NCI-H2081 treated with DMSO at 0.1 percent for 48 hours (cell line): ENCODE results near the gene BACH2.
A peak's percentile ranks its signal among the peaks of the same experiment; 100 is the strongest.

Source experiments
- DNase-seq: peaks from one replicate; lab custom pipeline; 2025; lab: John Stamatoyannopoulos, UW

BACH2 gene

DNA sequence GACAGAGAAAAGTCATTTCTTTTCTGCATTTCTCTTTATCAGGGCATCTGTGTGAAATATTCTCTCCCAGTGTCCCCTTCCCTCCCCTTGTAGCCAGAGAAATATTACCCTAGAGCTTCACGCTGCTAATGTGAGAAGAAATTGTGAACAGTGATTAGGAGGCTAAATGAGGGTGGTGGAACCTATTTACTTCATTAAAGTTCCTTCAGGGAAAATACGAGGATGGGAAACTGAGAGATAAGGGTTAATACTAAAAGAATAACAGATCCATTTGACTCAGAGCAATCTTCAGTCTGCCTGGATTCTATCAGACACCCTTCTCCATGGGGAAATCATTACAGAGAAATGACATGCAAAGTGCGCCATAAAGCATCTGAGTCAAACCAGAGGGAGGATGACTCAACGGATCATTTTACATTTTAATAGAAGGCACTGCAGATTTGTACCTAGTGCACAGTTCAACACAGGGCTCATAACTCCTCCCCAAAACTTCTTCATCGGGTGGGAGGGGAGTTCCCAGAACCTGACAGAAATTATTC is 271.1 kb downstream of the BACH2 start:
- no peak for DNase-seq

DNA sequence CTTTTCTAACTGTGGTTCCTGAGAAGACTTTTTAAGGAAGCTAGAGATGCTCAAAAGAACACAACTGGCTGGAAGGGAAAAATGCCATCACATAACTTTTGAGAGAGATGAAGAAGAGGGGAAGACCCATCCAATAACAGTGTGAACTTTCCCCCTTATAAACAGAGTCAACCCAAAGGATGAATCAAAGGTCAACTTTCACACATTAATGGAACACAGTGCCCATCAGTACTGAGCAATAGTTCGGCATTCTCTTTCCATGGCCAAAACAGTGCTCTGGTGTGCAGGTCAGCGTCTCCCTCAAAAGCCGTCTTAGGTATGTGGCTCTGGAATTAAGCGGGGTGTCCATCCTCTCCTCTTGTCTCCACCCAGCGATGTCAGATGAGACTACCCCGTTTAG is 272.0 kb downstream of the BACH2 start:
- DNase-seq = no peak

DNA sequence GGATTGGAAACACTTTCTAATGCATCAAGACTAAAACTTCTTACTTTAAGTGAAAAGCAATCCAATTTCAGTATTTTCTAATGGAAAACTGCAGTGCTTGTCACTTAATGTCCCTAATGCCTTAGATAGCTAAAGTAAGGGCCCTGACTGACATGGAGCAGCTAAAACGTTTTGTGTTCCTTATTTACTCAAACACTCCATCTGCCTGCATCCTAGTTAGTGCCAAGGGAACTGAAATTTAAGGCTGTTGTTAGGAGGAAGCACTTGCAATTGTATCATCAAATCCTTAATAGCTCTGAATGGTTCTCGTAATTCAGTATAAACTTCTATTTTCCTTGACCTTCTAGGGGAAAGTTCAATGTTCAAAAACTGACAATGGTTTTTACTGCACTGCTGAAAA is 274.9 kb downstream of the BACH2 start:
- DNase-seq = no peak

DNA sequence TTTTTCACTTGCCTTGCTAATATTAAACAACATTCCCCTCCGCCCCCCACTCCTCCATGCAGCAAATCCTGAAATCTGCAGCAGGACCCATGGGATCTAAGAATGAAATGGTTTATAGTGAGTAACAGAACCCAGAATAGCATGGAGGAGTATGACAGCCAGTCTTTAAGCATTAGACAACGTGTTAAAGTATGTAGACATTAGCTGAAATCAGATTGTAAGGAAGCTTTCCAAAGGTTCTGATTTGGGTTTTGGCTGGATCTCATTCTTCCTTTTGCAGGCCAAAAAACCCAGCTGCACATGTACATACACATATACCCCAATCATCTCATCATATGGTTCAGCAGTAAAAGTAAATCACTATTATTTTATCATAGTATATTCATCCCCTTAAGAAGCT is 275.9 kb downstream of the BACH2 start:
- DNase-seq = no peak

DNA sequence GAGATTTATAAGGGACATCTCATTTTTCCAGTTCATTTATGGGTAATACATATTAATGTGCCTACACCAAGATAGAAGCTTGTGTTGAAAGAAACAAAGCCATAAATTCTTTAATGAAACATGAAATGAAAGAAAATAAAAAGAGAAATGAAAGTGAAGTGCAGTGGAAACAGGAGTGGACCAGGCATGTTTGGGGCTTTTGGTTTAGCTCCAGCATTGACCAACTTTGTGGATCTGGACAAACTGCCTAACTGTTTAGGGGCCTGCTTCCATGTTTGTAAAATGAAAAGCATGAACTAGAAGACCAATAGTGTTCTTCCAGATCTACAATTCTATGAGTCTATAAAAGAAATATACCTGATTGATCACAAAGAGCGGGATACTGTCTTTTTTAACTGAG is 277.4 kb downstream of the BACH2 start:
- DNase-seq = no peak

DNA sequence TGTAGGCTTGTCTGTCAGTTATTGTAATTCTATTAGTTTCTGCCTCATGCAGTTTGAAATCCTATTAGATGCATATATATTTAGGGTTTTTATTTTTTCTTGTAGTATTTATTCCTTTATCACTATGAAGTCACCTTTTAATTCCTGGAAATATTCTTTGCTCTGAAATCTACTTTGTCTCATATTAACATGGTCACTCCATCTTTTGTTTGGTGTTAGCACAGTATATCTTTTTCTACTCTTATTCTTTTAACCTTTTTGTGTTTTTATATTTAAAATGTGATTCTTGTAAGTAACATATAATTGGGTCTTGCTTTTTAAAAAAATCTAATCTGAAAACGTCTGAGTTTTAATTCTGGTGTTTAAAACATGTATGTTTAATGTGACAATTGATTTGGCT is 280.8 kb downstream of the BACH2 start:
- DNase-seq = no peak

DNA sequence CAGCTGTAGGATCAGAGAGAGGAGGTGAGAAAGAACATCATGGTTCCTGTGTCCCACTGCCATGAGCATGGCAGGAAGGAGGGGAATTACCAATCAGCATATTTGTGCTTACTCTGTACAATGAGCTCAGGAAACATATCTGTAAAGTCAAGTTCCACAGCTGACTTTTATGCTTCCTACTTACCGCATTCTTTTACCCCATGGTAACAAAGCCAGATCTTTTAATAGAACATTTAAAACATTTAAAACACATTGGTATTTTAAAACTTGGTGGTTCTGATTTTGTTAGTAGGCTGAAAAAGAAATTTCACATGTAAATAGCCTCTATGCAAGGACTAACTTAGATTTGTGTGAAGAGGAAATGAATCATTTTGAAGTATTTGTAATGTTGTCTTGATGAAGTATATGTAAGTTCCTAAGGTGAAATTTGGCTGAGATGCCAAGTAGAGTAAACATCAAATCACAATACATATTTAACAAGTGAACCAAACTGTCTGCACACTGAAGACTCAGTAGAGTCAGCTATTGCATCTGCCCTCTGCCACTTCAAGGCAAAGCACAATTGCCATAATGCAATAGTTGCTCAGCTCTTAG is 287.6 kb downstream of the BACH2 start:
- DNase-seq = no peak

DNA sequence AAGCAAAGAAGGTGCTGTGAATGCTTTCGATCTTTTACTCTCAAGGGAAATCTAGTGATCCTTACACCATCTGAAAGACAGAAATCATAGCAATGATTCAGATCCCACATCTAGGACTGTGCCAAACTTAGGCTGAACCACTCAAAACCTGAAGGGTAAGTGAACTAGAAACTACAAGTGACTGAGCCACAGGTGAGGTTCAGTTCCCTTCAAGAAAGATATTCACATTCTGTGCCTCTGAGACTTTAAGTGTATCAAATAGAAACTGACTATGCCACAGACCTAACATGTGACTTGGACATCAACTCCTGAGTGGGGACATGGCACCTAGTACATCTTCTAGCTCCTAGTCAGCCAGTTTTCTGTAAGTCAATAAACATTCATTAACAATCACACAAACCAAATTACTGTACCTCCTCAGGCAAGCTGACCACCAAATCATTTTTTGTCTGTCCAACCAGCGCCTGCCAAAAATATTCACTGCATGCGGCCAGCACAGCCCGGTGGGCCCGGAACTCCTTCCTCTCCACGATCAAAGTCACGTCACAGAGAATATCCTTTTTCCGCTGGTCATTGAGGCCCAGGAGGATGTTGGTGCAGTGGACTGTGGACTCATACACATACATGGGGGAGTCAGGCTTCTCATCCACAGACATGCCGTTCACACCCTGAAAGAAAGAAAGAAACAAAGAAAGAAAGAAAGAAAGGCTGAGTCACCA is 288.3 kb downstream of the BACH2 start:
- DNase-seq = no peak

DNA sequence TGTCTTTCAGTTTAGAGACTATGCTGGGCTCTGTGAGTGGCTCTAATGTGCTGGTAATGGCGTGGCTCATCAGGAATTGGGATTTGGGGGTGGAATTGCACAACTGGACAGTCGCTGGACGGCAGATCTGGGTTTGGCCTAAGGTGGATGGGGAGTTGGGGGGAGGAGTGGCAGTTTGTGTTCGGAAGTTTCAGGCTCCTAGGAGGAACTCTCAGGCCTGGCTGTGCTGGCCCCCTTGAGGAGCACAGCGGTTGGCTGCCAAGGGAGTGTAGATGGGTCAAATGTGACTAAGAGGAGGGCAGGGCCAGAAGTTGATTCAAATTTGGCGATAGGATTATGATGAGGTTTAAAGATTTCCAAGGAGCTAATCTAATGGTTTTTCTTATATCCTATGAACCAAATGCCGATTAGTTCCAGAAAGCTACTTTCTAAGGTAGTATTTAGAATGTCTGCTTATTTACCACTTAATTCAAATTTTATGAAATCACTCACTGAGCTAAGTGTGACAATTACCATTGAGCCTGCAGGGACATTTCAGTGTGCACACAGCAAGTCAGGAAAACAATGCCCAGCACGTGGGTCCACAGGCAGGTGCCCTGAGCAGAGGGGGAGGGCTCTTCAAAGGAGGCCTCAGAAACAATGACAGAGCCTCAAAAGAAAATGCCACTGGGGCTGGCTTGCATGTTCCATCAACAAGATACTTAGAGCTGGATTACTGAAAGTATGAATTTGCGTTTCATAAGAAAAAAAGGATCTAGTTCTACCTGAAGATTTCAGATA is 291.4 kb downstream of the BACH2 start:
- no peak for DNase-seq

DNA sequence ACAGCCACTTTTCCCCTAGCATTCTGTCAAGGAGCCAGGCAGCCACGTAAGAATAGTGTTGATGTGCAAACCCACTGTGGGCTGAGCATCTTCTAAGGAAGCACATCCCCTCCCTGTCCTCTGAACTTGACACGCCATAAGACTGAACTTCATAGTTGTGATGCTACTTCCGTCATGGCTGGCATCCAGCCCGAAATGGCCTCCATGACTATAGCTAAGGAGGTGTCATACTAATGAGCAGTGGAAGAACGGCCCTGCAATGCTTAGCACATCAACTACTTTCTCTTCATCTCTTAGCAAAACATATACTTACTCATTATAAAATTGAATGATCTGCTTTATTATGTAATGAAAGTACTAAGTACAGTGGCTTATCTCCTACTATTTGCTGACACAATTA is 292.1 kb downstream of the BACH2 start:
- no peak for DNase-seq

DNA sequence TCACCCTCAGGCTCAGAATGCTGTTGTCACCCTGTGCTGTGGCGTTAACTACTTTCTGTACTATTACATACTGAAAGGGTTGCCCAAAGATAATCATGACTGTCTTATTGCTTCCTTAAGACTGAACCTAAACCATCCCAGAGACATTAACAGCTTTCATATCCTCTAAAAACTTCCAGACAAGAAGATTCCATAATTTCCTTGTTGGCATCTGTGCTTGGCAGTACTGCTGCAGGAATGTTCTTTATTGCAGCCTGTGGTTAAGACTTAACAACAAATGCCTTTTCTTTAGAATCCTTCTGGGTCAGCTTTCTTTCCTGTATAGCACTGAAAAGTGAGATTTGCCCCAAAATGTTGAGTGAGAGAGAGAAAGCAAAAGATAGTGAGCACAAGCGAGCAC is 292.7 kb downstream of the BACH2 start:
- no peak for DNase-seq

DNA sequence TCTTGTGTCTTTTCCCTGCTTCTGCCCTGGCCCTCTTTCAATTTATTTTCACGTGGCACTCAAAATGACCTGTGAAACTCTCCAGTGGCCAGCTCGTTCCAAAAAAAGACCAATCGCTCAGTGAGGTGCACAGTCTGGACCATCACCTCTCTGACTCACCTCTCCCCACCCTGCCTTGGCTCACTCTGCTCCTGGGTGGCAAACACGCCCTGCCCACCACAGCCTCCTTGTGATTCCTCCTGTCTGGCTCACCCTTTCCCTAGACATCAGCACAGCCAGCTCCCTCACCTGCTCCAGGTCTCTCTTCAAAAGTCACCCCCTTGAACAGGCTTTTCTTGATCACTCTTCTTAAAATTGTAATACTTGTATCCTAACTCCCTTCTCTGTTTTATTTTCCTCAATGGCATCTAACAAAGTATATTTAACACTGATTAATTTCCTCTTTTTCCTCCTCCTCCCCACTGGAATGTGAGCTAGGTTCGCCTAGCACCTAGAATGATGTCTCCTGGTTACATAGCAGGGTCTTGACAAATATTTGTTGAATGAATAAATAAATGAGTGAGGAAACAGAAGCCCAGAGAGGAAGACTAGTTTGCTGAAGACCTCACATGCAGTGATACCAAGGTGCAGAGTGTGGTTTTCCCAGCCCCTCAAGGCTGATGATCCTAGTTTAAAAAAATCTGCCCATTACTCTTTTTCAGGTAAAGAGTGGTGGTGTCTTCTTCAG is 293.4 kb downstream of the BACH2 start:
- DNase-seq = no peak

DNA sequence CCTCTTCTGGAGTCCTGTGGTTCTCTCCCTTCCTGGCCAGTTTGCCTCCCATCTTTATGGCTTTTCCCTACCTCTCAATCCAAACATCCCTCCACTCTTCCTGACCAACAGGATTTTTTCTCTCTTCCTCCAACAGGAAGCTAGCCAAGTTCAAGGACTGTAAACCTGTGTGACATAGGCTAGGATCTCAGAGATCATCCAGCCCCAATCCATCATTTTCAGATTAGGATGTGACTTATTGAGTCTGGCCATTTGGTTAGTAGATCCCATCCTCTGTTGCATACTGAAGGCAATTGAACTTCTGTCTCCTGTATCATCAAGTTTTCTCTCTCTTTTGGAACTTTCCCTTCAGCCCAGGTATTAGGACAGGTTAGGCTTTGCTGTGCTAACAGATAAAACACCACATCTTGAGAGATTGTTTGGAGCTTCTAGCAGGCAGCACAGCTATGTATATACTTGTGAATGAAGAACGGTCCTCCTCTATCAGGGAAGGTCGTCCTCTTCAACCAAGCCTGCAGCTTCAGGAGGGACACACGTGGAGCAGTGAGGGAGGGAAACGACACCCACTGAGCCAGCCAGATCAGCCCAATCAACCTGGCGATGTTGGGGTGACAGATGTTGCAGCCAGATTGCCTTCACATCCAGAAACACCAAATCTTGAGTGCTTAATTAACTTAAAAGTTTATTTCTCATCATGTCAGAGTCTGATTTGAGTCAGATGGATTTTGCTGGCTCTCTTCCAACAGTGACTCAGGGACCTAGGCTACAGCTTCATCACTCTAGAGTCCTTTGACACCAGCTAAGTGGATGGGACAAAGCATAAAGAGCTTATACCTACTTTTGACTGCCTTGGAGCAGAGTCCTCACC is 295.5 kb downstream of the BACH2 start:
- no peak for DNase-seq

DNA sequence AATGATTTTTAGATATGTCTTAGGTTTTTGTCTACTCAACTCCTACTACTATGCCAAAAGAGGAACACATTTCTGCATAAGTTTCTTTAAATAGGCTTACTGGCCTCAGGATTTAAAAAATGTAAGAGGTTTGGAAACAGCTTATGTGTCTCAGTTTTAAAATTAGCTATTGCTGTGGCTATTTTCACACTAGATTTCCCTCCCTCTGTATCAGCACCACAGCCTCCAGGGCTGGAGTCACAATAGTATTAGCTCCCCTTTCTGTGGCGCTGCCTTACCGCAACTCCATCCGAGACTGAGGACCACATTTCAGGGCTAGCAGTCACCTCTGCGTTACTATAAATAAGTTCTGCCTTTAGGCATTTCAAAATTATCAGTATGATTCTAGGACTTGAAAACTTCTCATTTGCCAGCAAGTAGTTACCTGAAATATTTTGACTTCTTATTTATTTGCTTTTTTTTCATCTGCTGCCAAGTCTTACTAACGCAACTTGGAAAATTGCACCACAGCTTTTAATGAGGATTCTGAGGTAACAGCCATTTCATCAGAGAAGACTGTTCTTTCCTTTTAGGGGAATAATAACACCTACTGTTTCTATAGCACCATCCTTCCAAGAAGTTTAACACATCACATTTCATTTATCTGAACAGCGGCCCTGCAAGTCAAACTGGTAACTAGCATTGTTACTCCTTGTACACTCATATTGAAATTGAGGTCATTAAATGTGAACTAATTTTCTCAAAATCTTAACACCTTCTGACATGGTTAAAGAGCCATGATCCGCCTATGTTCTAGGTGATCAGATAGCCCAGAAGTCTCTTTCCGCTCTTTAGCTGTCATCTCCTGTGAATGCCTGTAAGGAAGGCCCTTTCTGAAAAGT is 296.5 kb downstream of the BACH2 start:
- no peak for DNase-seq

DNA sequence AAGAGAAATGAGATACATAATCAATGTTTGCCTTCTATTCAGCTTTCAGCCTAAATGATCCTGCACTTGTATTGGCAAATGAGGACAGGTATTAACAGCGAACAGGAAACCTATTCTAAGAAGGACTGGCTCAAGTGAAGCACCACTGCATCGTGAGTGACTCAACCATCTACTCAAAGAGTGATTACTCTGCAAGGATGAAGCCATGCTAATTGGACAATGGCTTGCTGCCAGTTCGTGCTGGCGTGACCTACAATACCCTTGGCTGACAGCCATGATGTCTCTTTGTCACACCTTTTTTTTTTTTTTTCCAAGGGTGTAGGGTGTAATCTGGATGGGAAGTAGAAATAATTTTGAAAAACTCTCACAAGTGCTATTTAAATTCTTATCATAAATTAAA is 297.5 kb downstream of the BACH2 start:
- peak; percentile 83 for DNase-seq

DNA sequence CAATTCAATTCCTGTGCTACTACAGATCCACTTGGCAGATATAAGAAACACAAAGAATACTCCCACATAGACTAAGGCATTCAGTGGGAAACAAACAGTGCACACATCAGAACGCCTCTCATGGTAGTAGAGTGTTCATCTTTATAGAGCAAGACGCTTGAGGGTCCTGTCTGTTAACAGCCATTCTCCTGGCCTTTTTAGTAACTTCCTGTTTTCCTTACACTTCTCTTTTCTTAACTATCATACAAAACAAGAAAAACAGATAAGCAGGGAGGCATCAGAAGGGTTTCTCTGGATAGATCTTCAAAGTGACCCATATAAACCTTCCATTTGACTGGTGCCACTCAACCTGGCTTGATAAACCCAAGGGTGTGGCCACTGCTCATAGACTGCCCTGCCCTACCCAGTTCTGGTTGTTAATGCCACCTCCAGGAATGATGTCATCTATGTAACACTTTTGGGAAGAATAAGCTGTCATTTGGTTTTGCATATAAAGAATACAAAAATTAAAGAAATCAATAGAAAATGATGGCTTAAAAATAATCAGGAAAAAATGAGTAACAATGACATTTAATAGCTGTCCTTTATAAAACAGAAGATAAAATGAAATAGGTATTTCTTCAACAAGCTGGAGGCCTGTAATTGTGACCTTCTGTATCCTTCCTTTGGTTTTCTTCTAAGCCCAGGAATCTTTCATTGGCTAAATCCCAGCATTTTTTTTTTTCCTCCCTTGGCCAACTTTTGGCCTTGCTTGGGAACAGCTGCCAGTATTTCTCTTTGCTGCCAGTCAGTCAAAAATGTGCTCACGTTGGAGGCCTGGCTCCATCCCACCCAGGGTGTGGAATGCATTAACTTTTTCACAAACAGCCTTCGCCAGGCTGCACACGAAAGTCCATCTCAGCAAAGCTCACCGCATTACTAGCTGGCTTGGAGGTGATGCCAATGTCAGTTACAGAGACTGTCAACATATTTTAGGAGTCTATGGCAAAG is 298.9 kb downstream of the BACH2 start:
- no peak for DNase-seq

DNA sequence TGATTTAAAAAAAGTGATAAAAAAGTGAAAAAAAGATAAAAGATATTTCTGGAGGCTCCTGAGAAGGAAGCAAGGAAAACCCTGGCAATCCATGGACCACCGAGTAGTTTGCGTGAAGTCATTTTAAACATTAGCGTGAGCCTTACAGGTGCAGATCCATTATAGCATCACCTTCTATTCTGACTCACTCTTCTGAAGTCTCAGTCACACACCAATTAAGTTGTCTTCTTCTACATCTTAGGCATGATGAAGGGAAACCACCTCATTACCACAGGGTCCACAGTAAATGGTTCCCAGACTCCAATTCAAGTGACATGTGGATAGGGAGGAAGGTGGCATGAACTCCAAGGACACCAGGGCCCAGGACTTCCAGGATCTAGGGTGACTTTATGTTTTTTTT is 303.2 kb downstream of the BACH2 start:
- DNase-seq = no peak

DNA sequence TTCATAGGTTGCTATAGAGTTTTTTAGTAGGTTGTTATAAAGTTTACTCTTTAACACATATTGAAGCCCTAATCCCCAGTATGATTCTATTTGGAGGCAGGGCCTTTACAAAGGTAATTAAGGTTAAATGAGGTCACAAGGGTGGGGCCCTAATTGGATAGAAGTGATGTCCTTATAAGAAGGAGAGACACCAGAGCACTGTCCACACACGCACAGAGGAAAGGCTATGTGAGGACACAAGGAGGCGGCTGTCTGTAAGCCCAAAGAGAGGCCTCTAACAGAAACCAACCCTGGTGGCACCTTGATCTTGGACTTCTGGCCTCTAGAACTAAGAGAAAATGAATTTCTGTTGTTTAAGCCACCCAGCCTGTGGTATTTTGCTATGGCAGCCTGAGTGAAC is 303.8 kb downstream of the BACH2 start:
- no peak for DNase-seq

DNA sequence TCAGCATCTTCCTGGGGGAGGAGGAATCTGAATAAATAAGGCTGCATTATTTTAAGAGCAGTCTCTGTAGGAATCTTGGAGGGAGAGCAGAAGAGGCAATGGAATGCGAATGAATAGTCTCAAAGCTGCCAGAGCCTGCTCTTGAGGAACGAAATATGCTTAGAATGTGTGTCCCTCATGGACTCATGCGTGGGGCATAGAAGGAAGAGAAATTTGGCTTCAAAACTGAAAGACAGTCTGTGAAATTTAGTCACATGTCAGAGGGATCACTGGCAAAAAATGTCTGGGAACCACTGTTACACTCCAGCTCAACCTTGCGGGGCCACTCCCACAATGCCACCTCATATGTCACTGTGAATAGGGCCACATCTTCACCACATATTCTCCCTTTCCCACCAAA is 306.9 kb downstream of the BACH2 start:
- DNase-seq = no peak
